Mucosa of rectum (tissue), 2 donors: ENCODE measurements around the gene AGBL4.

Experiments
- H3K27ac ChIP-seq, 2 donors: one replicate each; pipeline ENCODE4 v1.7.0; 2013; ENCODE audit warnings: inconsistent platforms in 2 of 2, low read depth in 2 of 2, low read length in 2 of 2
- H3K27me3 ChIP-seq, 2 donors: one replicate each; pipeline ENCODE4 v1.7.0; 2013; ENCODE audit warnings: low read length in 2 of 2; ENCODE audit not compliant: control insufficient read depth in 2 of 2, insufficient read depth in 2 of 2
- H3K36me3 ChIP-seq, 2 donors: one replicate each; pipeline ENCODE4 v1.7.0; 2013; ENCODE audit warnings: low read length in 2 of 2; ENCODE audit not compliant: control insufficient read depth in 2 of 2, insufficient read depth in 2 of 2
- H3K4me1 ChIP-seq, 2 donors: one replicate each; pipeline ENCODE4 v1.7.0; 2013; ENCODE audit warnings: low read length in 2 of 2, mild to moderate bottlenecking in 1 of 2; ENCODE audit not compliant: control insufficient read depth in 2 of 2, insufficient read depth in 2 of 2
- H3K4me3 ChIP-seq, 2 donors: one replicate each; pipeline ENCODE4 v1.7.0; 2013; ENCODE audit warnings: low read length in 2 of 2
- H3K9ac ChIP-seq, 2 donors: one replicate each; pipeline ENCODE4 v1.7.0; 2013; ENCODE audit warnings: low read length in 2 of 2, low read depth in 1 of 2, mild to moderate bottlenecking in 1 of 2
- H3K9me3 ChIP-seq, 2 donors: one replicate each; pipeline ENCODE4 v1.7.0; 2013; ENCODE audit warnings: low read length in 2 of 2; ENCODE audit not compliant: control insufficient read depth in 2 of 2
- donor health status: healthy.
- donor health status: Normal muscosa, but diverticular disease.

AGBL4 gene

DNA sequence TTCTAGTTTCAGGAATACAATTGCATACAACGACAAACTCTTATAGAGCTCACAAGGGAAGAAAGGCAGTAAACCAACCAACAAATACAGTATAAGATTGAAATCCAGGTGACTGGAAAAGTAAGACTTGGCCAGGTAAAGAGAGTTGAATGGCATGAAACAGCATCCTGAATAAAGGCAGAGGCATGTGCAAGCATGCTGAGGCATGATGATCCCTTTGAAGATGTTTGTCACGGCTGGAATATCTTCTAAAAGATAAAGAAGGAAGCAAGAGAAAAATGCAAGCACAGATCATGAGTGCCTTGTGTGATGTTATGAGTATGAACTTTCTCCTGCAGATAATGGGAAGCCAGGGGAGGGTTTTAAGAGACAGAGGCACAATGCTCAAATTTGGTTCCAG, 1468.5 kb downstream of the AGBL4 start:
- H3K4me3 ChIP-seq = no peak overlapping the region
- H3K36me3 ChIP-seq = no peaks in the 10 kb centered on the region
- H3K9me3 ChIP-seq = no peaks in the 10 kb centered on the region
- no peak overlapping the region for H3K9ac ChIP-seq
- no peak overlapping the region for H3K27ac ChIP-seq
- no peaks in the 10 kb centered on the region for H3K4me1 ChIP-seq
- no peaks in the 10 kb centered on the region for H3K27me3 ChIP-seq

DNA sequence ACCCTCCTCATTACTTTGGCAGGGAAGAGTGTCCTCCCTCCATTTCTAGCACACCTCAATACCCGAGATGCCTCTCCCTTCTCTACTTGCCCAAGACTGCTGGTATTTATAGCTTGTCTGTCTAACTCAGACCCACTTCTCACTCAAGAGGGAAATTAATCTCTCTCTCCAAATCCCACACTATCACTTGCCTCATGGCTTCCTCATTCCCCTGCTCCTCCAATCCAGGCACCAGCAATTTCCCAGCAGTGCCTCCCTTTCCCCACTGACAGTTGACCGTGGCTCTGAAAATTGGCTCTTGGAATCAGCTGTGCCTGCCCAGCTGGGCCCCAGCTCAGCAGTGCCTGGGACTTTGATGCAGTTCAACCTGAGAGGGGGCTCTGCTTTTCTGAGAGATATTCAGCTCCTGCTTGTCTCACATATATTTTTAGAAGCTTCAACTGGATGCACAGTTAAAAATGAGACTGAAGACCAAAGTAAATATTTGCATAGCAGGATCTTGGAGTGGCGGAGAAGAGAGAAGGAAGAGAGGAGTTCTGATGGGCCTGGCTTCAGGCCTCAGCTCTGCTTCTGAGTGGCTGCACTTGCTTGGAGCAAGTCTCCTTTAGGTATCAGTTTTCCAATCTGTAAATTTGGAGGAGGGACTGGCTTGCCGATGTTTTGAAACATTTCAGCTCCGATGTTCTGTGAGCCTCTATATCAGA, 1470.7 kb downstream of the AGBL4 start:
- H3K27me3 ChIP-seq = no peaks in the 10 kb centered on the region
- no peak overlapping the region for H3K27ac ChIP-seq
- no peaks in the 10 kb centered on the region for H3K36me3 ChIP-seq
- no peak overlapping the region for H3K4me3 ChIP-seq
- H3K9me3 ChIP-seq = no peaks in the 10 kb centered on the region
- no peaks in the 10 kb centered on the region for H3K4me1 ChIP-seq
- H3K9ac ChIP-seq = no peak overlapping the region

DNA sequence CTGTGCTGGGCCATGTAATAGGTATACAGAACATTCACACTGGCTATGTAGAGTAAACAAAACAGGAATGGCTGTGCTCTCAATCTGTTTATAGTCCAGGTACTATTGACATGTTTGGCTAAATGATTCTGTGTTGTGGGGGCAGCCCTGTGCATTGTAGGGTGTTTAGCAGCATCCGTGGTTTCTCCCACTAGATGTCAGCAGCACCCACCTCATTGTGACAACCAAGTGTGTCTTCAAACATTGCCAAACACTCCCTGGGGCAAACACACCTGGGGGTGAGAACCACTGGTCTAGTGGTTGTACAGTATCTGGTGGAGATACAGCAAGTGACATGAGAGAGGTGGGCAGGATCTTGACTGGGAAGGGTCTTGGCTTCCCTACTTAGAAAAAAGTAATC, 1471.3 kb downstream of the AGBL4 start:
- Histone ChIP-seq H3K9ac (no peak overlapping the region), H3K4me3 (no peak overlapping the region), H3K27me3 (no peaks in the 10 kb centered on the region), H3K36me3 (no peaks in the 10 kb centered on the region), H3K27ac (no peak overlapping the region), H3K9me3 (no peaks in the 10 kb centered on the region), H3K4me1 (no peaks in the 10 kb centered on the region)

DNA sequence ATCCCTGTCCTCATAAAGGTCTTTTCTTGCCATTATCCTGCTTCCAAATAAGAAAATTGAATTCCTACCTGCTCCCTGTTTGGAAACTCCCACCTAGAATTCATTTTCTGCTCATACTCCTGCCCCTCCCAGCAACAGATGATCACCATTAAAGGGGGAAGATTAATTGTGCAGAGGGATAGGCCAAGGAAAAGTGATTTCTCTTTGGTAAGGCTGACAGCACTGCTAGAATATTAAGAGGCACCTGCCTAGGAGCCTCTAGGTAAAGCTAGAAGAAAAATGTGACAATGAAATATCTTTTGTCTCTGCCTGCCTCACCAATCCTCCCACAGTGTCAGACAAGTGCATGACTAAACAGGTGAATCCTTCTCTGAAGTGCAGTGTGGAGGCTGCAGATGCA, 1474.8 kb downstream of the AGBL4 start:
- Histone ChIP-seq H3K27ac (no peak overlapping the region), H3K36me3 (no peaks in the 10 kb centered on the region), H3K9me3 (no peaks in the 10 kb centered on the region), H3K9ac (no peak overlapping the region), H3K27me3 (no peaks in the 10 kb centered on the region), H3K4me3 (no peak overlapping the region), H3K4me1 (no peaks in the 10 kb centered on the region)

DNA sequence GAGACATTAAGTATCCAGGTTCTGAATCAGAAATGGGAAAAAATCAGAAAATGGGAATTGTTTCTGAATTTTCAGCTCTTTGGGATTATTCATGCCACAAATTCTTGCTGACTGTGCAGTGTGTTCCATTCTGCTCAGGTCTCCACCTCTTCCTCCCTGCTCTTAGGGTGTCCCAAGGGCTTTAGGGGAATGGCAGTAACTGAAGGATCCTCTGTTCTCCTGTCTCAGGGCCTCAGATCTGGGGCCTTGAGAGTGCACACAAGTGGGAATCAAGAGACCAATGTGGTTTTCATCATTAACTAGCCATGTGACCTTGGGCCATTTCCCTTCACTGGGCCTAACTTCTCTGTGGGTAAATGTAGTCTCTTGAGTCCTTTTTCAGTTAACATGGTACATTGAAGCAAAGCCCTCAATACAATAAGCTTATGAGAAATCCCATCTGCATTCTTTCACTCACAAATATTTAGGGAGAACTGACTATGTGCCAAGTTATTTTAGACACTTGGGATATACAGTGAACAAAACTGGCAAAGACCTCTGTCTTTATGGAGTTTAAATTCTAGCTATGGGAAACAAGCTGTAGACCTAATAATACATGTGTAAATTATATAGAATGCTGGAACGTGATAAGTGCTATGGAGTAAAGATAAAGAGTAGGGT, 1476.1 kb downstream of the AGBL4 start:
- Histone ChIP-seq H3K36me3 (no peaks in the 10 kb centered on the region), H3K4me3 (no peak overlapping the region), H3K27ac (no peak overlapping the region), H3K4me1 (no peaks in the 10 kb centered on the region), H3K9ac (no peak overlapping the region), H3K9me3 (no peaks in the 10 kb centered on the region), H3K27me3 (no peaks in the 10 kb centered on the region)

DNA sequence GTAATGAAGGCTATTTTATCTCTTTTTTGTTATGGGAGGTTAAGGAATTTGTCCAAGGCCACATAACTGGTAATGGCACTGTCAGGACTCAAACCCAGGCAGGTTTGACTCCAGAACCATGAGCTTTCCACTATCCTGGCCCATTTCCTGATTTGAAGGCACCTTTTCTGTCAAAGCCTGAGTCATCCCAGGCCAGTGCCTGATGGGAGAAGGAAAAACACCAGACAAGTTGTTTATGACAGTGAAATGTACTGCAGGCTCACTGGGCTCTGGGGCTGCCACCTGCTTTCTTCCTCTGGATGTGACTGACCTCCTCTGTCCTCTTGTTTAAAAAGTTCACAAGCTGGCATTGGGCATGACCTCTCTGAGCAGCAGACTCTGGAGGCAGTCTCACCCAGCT, 1479.9 kb downstream of the AGBL4 start:
- H3K27me3 ChIP-seq = no peaks in the 10 kb centered on the region
- H3K36me3 ChIP-seq = no peaks in the 10 kb centered on the region
- H3K4me1 ChIP-seq = no peaks in the 10 kb centered on the region
- H3K27ac ChIP-seq = no peak overlapping the region
- H3K9me3 ChIP-seq = no peaks in the 10 kb centered on the region
- no peak overlapping the region for H3K9ac ChIP-seq
- H3K4me3 ChIP-seq = no peak overlapping the region

DNA sequence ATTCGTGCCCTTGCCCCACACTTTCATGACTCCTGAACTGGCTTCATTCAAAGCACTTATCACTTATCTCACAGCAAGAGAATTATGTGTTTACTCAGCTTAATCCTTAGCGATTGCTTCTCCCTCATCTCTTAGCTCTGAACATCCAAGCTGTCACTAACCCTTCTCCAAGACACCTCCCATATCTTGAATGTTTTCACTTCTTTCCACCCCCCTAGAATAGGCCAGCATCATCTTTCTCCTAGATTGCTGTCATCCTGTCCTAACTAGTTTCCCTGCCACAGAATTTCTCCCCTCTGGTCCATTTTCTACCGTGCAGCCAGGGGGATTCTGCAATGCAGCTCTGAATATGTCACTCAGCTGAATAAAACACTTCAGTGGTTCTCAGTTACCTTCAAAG, 1483.2 kb downstream of the AGBL4 start:
- Histone ChIP-seq H3K9me3 (no peaks in the 10 kb centered on the region), H3K27me3 (no peaks in the 10 kb centered on the region), H3K4me3 (no peak overlapping the region), H3K27ac (no peak overlapping the region), H3K4me1 (no peaks in the 10 kb centered on the region), H3K36me3 (no peaks in the 10 kb centered on the region), H3K9ac (no peak overlapping the region)

DNA sequence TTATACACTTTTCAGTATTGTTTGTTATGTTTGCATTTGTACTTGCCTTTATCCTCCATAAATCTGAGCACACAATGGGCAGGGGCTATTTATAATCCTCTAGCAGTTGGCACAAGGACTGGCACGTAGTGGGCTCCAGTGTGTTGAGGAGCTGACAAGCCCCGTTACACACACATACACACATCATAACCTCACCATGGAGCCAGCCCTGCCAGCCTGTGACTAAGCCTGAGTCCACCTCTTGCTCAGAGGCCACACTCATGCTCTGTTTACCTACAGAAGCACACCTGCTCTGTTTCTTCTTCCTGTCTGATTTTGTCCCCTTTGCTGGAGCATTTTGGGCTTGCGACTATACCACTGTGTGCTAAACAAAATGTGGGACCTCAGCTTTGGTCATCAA, 1487.3 kb downstream of the AGBL4 start:
- no peaks in the 10 kb centered on the region for H3K4me1 ChIP-seq
- no peaks in the 10 kb centered on the region for H3K9me3 ChIP-seq
- no peaks in the 10 kb centered on the region for H3K36me3 ChIP-seq
- no peak overlapping the region for H3K4me3 ChIP-seq
- no peak overlapping the region for H3K27ac ChIP-seq
- no peak overlapping the region for H3K9ac ChIP-seq
- H3K27me3 ChIP-seq = no peaks in the 10 kb centered on the region

DNA sequence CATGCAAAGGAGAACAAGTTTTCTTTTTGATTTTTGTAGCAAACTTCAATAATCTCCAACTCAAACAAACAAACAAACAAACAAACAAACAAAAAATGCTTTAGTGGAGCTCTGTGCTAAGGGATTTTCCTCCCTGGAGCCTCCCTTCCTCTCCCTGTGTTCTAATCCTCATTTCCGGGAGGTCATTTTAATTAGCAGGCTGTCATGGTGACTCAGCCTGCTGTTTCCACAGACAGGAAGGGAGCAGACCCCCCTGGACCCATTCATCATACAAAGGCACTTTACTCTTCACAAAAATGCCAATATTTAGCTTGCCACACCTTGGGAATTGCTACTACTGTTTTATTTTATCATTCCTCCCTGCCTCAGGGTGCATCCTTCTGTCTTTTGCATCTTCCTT, 1490.8 kb downstream of the AGBL4 start:
- H3K9ac ChIP-seq = no peak overlapping the region
- H3K4me1 ChIP-seq = peaks cover 0 to 3% of the 10 kb centered on the region in 2 donors
- H3K27ac ChIP-seq = no peak overlapping the region
- no peaks in the 10 kb centered on the region for H3K9me3 ChIP-seq
- no peaks in the 10 kb centered on the region for H3K36me3 ChIP-seq
- H3K27me3 ChIP-seq = no peaks in the 10 kb centered on the region
- no peak overlapping the region for H3K4me3 ChIP-seq

DNA sequence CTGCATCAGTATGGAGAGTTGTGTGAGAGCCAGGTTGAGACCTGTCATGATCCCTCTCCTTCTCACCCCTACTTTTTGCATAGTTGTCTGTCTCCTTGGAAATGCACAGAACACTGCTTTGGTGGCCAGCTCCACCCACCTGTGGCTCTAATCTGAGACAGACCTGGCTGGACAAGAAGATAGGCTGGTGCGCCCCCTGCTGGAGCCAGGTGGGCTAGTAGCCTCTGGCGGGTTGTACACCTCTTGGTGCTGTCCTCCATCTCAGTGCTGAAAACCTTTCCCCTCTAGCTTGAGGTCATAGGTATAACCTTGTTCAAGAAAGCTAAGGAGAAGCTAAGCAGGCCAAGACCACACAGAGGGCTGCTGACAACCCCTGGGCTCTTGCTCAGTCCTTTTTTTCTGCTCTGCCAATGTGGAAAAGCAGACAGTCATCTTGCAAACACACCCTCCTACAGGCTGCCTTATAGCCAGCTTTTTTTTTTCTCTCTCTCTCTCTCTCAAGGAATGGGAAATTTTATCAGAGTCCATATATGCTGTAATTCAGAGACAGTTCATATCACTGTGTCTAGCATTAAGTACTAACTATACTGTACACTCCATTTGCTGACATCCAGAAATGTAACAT, 1492.9 kb downstream of the AGBL4 start:
- Histone ChIP-seq H3K27me3 (no peaks in the 10 kb centered on the region), H3K4me1 (peaks cover 0 to 17% of the 10 kb centered on the region in 2 donors), H3K4me3 (no peak overlapping the region), H3K9ac (no peak overlapping the region), H3K36me3 (no peaks in the 10 kb centered on the region), H3K27ac (no peak overlapping the region), H3K9me3 (no peaks in the 10 kb centered on the region)
